Sigmoid colon (tissue), 7 donors: ENCODE measurements around the gene VMA21. TPM values are rescaled to one million over a fixed set of nuclear protein-coding genes. Genes with fewer than 3 reads are reported as not detected.

ENCODE experiments used
- DNase-seq: peaks from one replicate; pipeline ENCODE4 v3.0.0-alpha.2; 2019
- H3K27ac ChIP-seq, 4 donors: fragments of 200-600 bp; sonication (generic); one replicate each; pipeline ENCODE4 v1.5.1; 2016 to 2019; ENCODE audit warnings: mild to moderate bottlenecking in 1 of 4
- H3K27me3 ChIP-seq, 3 donors: fragments of 200-600 bp; sonication (generic); one replicate each; pipeline ENCODE4 v1.5.1; 2019; ENCODE audit warnings: mild to moderate bottlenecking in 1 of 3
- H3K36me3 ChIP-seq, 4 donors: fragments of 200-600 bp; sonication (generic); one replicate each; pipeline ENCODE4 v1.5.1; 2016 to 2019
- H3K4me1 ChIP-seq, 4 donors: fragments of 200-600 bp; sonication (generic); one replicate each; pipeline ENCODE4 v1.5.1; 2017 to 2019
- H3K4me3 ChIP-seq, 4 donors: fragments of 200-600 bp; sonication (generic); one replicate each; pipeline ENCODE4 v1.5.1; 2017 to 2019; ENCODE audit warnings: mild to moderate bottlenecking in 2 of 4, moderate library complexity in 1 of 4
- H3K9me3 ChIP-seq, 4 donors: fragments of 200-600 bp in 3 of 4; sonication (generic) in 3 of 4; one replicate each; pipeline versions ENCODE4 v1.5.1 to v1.6.1; 2013 to 2019
- CTCF ChIP-seq, 4 experiments: fragments of 450-650 bp in 3 of 4; fragments of 200-600 bp in 1 of 4; IDR thresholded peaks; one replicate each; pipeline ENCODE4 v1.5.1; 2016 to 2019; ENCODE audit warnings: antibody characterized with exemption in 4 of 4, mild to moderate bottlenecking in 3 of 4, moderate library complexity in 2 of 4
- EP300 ChIP-seq, 4 donors: sonication (generic); formaldehyde crosslinking; IDR thresholded peaks; one replicate each; pipeline ENCODE4 v1.6.1; 2017; ENCODE audit warnings: antibody characterized with exemption in 4 of 4
- POLR2A ChIP-seq, 2 donors: fragments of 450-650 bp; IDR thresholded peaks; one replicate each; pipeline ENCODE4 v1.6.1; 2016; ENCODE audit warnings: antibody characterized with exemption in 2 of 2, mild to moderate bottlenecking in 2 of 2, moderate library complexity in 2 of 2
- POLR2AphosphoS5 ChIP-seq, 4 donors: sonication (generic); formaldehyde crosslinking; IDR thresholded peaks; one replicate each; pipeline ENCODE4 v1.6.1; 2017; ENCODE audit warnings: antibody characterized with exemption in 4 of 4
- whole genome bisulfite sequencing, 2 donors: extraction: QIAGEN DNeasy Blood & Tissue Kit; methylation state at CpG; one replicate each; pipeline ENCODE4 v1.1.7; 2013; 5-methylcytosine and 5-hydroxymethylcytosine counted together
- intact Hi-C: fragments of 100-400 bp; cut with DNase I; formaldehyde crosslinking; loops from one replicate; pipeline ENCODE4 v1.15.1; 2023
- polyA plus RNA-seq, 3 donors: library from polyadenylated mRNA; stranded (reverse); fragments of 200-250 nt; gene quantifications; one replicate each; pipeline ENCODE4 v1.2.3, GENCODE V29; 2013
- total RNA-seq, 4 donors: library from RNA; depleted of rRNA; stranded (reverse); fragments of >200 nt; gene quantifications; one replicate each; pipeline ENCODE4 v1.1.0, GENCODE V29; 2016
- donor health status: healthy with polysubstance abuse.
- donor health status: Bipolar disorder and iron deficiency.
- donor health status: healthy.

VMA21 gene
- 10 to 100 TPM; 20.2 to 34.6 (median 25.0) TPM for total RNA-seq
- polyA plus RNA-seq = 1 to 10 TPM; 2.8 to 9.6 (median 4.2) TPM

DNA sequence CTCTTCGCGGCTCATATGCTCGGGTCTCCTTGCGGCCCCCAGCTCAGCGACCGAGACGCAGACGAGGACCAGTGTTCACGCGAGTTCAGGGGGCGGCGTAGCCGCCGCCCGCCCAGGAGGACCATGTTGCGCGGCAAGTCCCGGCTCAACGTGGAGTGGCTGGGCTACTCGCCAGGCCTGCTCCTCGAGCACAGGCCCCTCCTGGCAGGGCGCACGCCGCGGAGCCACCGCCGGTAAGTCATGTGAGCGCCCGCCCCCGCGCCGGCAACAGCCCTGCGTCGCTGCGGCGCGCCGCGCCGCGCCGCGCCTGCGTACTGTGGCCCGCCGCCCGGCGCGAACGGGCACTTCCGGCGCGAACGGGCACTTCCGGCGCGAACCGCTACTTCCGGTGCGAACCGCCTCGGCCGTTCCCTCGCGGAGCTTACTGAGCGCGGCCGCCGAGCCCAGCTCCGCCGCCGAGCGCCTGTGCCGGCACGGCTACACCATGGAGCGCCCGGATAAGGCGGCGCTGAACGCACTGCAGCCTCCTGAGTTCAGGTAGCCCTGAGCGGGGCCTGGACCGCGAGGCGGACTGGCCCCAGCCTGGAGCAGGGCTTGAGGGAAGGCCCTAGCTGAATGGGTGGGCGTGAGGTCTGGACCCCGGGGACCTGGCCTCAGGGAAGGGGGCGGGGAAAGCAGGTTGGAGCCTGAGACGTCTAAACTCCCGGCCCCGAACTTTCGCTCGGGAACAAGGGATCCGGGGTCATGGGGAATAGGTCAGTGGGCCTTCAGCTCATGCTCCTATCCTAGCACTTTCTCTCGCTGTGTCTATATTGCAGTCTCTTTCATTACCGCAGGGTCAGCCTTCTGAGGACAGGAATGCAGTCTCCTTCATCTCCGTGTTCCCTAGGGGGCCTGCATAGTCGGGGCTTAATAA, at the start of gene VMA21:
Gene VMA21 (plus strand): TSS at position 382 of the 916 bp plus-strand sequence. CDS start 103 bp downstream, at position 485.
- intact Hi-C loops = no loop called here
- Histone ChIP-seq H3K4me1 (peaks cover 0 to 17% (median 13%) of the 10 kb centered on the region in 4 donors), H3K4me3 (peak within 1 kb of the TSS; percentile 60 to 78 (median 71)), H3K27ac (peak within 1 kb of the TSS; percentile 88 to 93 (median 91)), H3K9me3 (no peaks in the 10 kb centered on the region), H3K27me3 (no peaks in the 10 kb centered on the region), H3K36me3 (no peaks in the 10 kb centered on the region)
- WGBS, 2 donors = 1% methylated on average over 97 of the region's 97 CpGs
- TF ChIP-seq EP300 (IDR thresholded peaks at IDR 0.05) = no peak
- peak in 1 of 2 donors; percentile 37 for TF ChIP-seq POLR2A (IDR thresholded peaks at IDR 0.05)
- TF ChIP-seq CTCF (IDR thresholded peaks at IDR 0.05) = no peak
- TF ChIP-seq POLR2AphosphoS5 (IDR thresholded peaks at IDR 0.05) = peak; percentile 55 to 82 (median 72)
- DNase-seq = peak; percentile 96

- intact Hi-C loops = loop anchor here (10.0 kb wide), 1 partner anchor 205 kb away; no protein-coding TSS in a partner anchor
- no peak for DNase-seq
- H3K9me3 ChIP-seq = no peaks in the 10 kb centered on the region
- TF ChIP-seq EP300 (IDR thresholded peaks at IDR 0.05) (no peak), POLR2A (IDR thresholded peaks at IDR 0.05) (no peak), POLR2AphosphoS5 (IDR thresholded peaks at IDR 0.05) (no peak), CTCF (IDR thresholded peaks at IDR 0.05) (no peak)
- no peaks in the 10 kb centered on the region for H3K36me3 ChIP-seq
- no peak overlapping the region for H3K27ac ChIP-seq
- no peaks in the 10 kb centered on the region for H3K27me3 ChIP-seq
- H3K4me1 ChIP-seq = no peaks in the 10 kb centered on the region
- no peak overlapping the region for H3K4me3 ChIP-seq
- 81 to 89% methylated on average over 3 of the region's 3 CpGs for WGBS, 2 donors
Observed at GRCh38 chrX:151359341-151359740, 37.7 kb upstream of the VMA21 start.

GRCh38 chrX:151359931-151360871, 36.8 kb upstream of the VMA21 start:
- 4 to 13% methylated on average over 25 of the region's 25 CpGs for WGBS, 2 donors
- TF ChIP-seq CTCF (IDR thresholded peaks at IDR 0.05) (peak in 1 of 4 experiments; percentile 52), EP300 (IDR thresholded peaks at IDR 0.05) (no peak), POLR2A (IDR thresholded peaks at IDR 0.05) (no peak)

GRCh38 chrX:151363316-151363715, 33.7 kb upstream of the VMA21 start:
- intact Hi-C loops = no loop called here
- Histone ChIP-seq H3K4me3 (no peak overlapping the region), H3K27ac (no peak overlapping the region), H3K27me3 (no peaks in the 10 kb centered on the region), H3K36me3 (no peaks in the 10 kb centered on the region), H3K4me1 (no peaks in the 10 kb centered on the region), H3K9me3 (no peaks in the 10 kb centered on the region)
- 84 to 92% methylated on average over 2 of the region's 2 CpGs for WGBS, 2 donors
- DNase-seq = no peak
- TF ChIP-seq POLR2A (IDR thresholded peaks at IDR 0.05) (no peak), POLR2AphosphoS5 (IDR thresholded peaks at IDR 0.05) (no peak)

More at GRCh38 chrX:151359931-151360871, 36.8 kb upstream of the VMA21 start:
- no peak overlapping the region for H3K27ac ChIP-seq
- no peak for DNase-seq
- no peaks in the 10 kb centered on the region for H3K36me3 ChIP-seq
- no peaks in the 10 kb centered on the region for H3K27me3 ChIP-seq
- no peaks in the 10 kb centered on the region for H3K4me1 ChIP-seq
- intact Hi-C loops = loop anchor here (10.0 kb wide), 1 partner anchor 205 kb away; no protein-coding TSS in a partner anchor
- H3K4me3 ChIP-seq = no peak overlapping the region
- H3K9me3 ChIP-seq = no peaks in the 10 kb centered on the region
